ENCODE measurements around the gene SART1. TPM values are rescaled to one million over a fixed set of nuclear protein-coding genes. Genes with fewer than 3 reads are reported as not detected.

The SART1 gene
- total and polyA plus RNA-seq, 10 of the 15 experiments (the other 5 are each of a cell fraction or from before 2014, with no cell fraction given), result 6.2 to 60.5 (median 37.4) TPM

GRCh38 chr11:65952052-65952521 lies 9.4 kb upstream of the SART1 start:
- Histone ChIP-seq H3K27me3 (replicated peaks in 1 of 2; ENCODE audit: control insufficient read depth in 2 of 2, insufficient read depth in 2 of 2, low read length in 1 of 2) (no peaks in the 10 kb centered on the region), H3K4me3 (no peak overlapping the region), H2AFZ (ENCODE audit: control insufficient read depth, low read depth, low read length) (no peak overlapping the region), H4K20me1 (ENCODE audit: control insufficient read depth, insufficient read depth) (no peaks in the 10 kb centered on the region), H3K9me3 (replicated peaks; ENCODE audit: control insufficient read depth, insufficient read depth, low read length) (no peaks in the 10 kb centered on the region), H3K9ac (ENCODE audit: control insufficient read depth, insufficient read depth, low read length) (no peak overlapping the region), H3K79me2 (ENCODE audit: control insufficient read depth, insufficient read depth, low read length) (no peaks in the 10 kb centered on the region), H3K4me1 (ENCODE audit: control insufficient read depth, insufficient read depth, low read length) (peaks cover 7% of the 10 kb centered on the region), H3K4me2 (ENCODE audit: control insufficient read depth, insufficient read depth) (no peak overlapping the region), H3K27ac (ENCODE audit: control insufficient read depth, insufficient read depth) (no peak overlapping the region), H3K36me3 (ENCODE audit: control insufficient read depth in 2 of 2, insufficient read depth in 2 of 2, low read length in 1 of 2) (no peaks in the 10 kb centered on the region)
- intact Hi-C loops (cut with micrococcal nuclease; ENCODE audit: unreplicated experiment) (no loop called here), in situ Hi-C loops (cut with MboI) (no loop called here)
- DNase-seq (ENCODE audit: low read depth, low spot score) (no peak), FAIRE-seq (no peak), ATAC-seq (no peak)
- POLR2A ChIA-PET, result no interaction called here
- WGBS (ENCODE audit: insufficient coverage, insufficient replicate concordance, low lambda C conversion rate, missing lambda C conversion rate), result 60% methylated on average over 6 of the region's 6 CpGs
- BruUV-seq (replicated peaks), result no TSS peak
- CTCF ChIA-PET, result interaction anchor here (2.3 kb wide), 1 partner anchor 67 kb away, joined by 9 read pairs; no protein-coding TSS in a partner anchor
- SMC1A ChIA-PET (ENCODE audit: uncharacterized antibody, unreplicated experiment), result interaction anchor here (0.7 to 1.0 kb wide), 4 partner anchors 28 to 68 kb away, joined by 3 read pairs; partner anchors contain the start of gene CCDC85B
- RAD21 ChIA-PET (ENCODE audit: unreplicated experiment), result no interaction called here
- TF ChIP-seq NFYA (IDR thresholded peaks at IDR 0.05; ENCODE audit: borderline replicate concordance, low read depth, low read length), result no peak
- TF ChIP-seq POLR2AphosphoS5 (IDR thresholded peaks at IDR 0.05; ENCODE audit: low read length), result no peak
- TF ChIP-seq CHD2 (IDR thresholded peaks at IDR 0.05; ENCODE audit: borderline replicate concordance, low read depth, low read length), result no peak
- TF ChIP-seq MLLT1 (IDR thresholded peaks at IDR 0.05), result no peak
- TF ChIP-seq ATF2 (IDR thresholded peaks at IDR 0.05; ENCODE audit: low read length), result no peak
- no peak for TF ChIP-seq MEF2B (IDR thresholded peaks at IDR 0.05; ENCODE audit: partially characterized antibody, poor library complexity, severe bottlenecking)
- TF ChIP-seq FOS (IDR thresholded peaks at IDR 0.05; ENCODE audit: borderline replicate concordance, extremely low read depth, insufficient read length), result no peak
- TF ChIP-seq RFX5 (IDR thresholded peaks at IDR 0.05; ENCODE audit: low read depth, low read length), result no peak
- TF ChIP-seq ZNF24 (IDR thresholded peaks at IDR 0.05), result no peak
- TF ChIP-seq HDAC2 (IDR thresholded peaks at IDR 0.05), result no peak
- no peak for TF ChIP-seq BHLHE40 (IDR thresholded peaks at IDR 0.05; ENCODE audit: borderline replicate concordance in 1 of 2, low read depth in 2 of 2, low read length in 1 of 2)
- no peak for TF ChIP-seq ZBED1 (IDR thresholded peaks at IDR 0.05; ENCODE audit: borderline replicate concordance)
- no peak for TF ChIP-seq BACH1 (IDR thresholded peaks at IDR 0.05; ENCODE audit: borderline replicate concordance)
- no peak for TF ChIP-seq SIN3A (IDR thresholded peaks at IDR 0.05; ENCODE audit: low read depth, low read length)
- no peak for TF ChIP-seq DPF2 (IDR thresholded peaks at IDR 0.05)
- no peak for TF ChIP-seq BMI1 (IDR thresholded peaks at IDR 0.05; ENCODE audit: borderline replicate concordance)
- TF ChIP-seq, protein P1, sequence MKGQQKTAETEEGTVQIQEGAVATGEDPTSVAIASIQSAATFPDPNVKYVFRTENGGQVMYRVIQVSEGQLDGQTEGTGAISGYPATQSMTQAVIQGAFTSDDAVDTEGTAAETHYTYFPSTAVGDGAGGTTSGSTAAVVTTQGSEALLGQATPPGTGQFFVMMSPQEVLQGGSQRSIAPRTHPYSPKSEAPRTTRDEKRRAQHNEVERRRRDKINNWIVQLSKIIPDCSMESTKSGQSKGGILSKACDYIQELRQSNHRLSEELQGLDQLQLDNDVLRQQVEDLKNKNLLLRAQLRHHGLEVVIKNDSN (IDR thresholded peaks at IDR 0.05; ENCODE audit: borderline replicate concordance, extremely low read length, insufficient read depth, low read depth, low read length), result no peak
- TF ChIP-seq BCLAF1 (IDR thresholded peaks at IDR 0.05), result no peak
- TF ChIP-seq SPI1 (IDR thresholded peaks at IDR 0.05; ENCODE audit: borderline replicate concordance, insufficient read depth, low read depth, low read length), result no peak

All from GM12878 (cell line).